Panc1 (cell line): ENCODE results near the gene CACNA2D4.

ENCODE experiments used
- CTCF ChIP-seq: fragments of 450-650 bp; IDR thresholded peaks from 2 replicates; pipeline ENCODE4 v1.5.1; 2017; ENCODE audit warnings: mild to moderate bottlenecking
- POLR2AphosphoS5 ChIP-seq: IDR thresholded peaks from 2 replicates; pipeline ENCODE4 v1.6.1; 2012; ENCODE audit warnings: mild to moderate bottlenecking, low read depth, low read length, moderate library complexity
- SIN3A ChIP-seq: IDR thresholded peaks from 2 replicates; pipeline ENCODE4 v1.6.1; 2012; ENCODE audit warnings: low read depth, mild to moderate bottlenecking, low read length, moderate library complexity, borderline replicate concordance; ENCODE audit not compliant: insufficient read depth
- TCF7L2 ChIP-seq: IDR thresholded peaks from 2 replicates; pipeline ENCODE4 v1.6.1; 2011; ENCODE audit warnings: mild to moderate bottlenecking, low read depth, low read length, inconsistent platforms
- TF ChIP-seq, protein P1 (sequence below), 2 experiments: IDR thresholded peaks; 2 replicates each; pipeline ENCODE4 v1.6.1; 2011 to 2012; ENCODE audit warnings: low read depth in 2 of 2, control low read depth in 1 of 2, low read length in 1 of 2, mild to moderate bottlenecking in 1 of 2, moderate library complexity in 1 of 2; ENCODE audit not compliant: insufficient read depth in 1 of 2

DNA sequence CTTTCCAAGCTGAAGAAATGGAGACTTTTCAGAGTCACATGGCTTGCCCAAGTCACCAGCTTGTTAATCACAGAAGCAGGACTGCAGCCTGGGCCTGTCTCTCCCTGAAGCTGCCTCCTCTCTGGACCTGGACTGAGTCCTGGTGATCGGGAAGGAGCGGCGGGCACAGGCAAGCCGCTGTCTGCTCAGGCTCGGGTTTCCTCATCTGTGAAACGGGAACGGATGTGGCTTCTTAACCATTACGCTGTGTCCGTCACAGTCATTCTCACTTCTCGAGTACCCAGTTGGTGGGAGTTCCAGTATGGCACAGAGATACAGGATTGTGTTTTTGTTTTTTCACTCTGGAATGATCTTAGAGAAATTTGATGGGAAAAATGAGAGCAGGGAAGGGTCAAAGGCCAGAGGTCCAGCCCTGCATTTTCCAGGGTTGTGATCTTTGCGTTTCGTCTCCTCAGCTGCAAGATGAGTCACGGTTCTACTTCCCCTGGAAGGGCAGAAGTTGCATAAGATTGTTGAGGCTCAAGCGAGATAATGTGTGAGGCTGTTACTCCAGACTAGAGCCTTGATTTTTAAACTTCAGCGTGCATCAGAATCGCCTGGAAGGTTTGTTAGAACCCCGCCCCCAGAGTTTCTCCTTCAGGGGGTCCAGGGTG, 105.7 kb downstream of the CACNA2D4 start:
- TF ChIP-seq CTCF, result no peak
- TF ChIP-seq POLR2AphosphoS5, result no peak
- TF ChIP-seq, protein P1, sequence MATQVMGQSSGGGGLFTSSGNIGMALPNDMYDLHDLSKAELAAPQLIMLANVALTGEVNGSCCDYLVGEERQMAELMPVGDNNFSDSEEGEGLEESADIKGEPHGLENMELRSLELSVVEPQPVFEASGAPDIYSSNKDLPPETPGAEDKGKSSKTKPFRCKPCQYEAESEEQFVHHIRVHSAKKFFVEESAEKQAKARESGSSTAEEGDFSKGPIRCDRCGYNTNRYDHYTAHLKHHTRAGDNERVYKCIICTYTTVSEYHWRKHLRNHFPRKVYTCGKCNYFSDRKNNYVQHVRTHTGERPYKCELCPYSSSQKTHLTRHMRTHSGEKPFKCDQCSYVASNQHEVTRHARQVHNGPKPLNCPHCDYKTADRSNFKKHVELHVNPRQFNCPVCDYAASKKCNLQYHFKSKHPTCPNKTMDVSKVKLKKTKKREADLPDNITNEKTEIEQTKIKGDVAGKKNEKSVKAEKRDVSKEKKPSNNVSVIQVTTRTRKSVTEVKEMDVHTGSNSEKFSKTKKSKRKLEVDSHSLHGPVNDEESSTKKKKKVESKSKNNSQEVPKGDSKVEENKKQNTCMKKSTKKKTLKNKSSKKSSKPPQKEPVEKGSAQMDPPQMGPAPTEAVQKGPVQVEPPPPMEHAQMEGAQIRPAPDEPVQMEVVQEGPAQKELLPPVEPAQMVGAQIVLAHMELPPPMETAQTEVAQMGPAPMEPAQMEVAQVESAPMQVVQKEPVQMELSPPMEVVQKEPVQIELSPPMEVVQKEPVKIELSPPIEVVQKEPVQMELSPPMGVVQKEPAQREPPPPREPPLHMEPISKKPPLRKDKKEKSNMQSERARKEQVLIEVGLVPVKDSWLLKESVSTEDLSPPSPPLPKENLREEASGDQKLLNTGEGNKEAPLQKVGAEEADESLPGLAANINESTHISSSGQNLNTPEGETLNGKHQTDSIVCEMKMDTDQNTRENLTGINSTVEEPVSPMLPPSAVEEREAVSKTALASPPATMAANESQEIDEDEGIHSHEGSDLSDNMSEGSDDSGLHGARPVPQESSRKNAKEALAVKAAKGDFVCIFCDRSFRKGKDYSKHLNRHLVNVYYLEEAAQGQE (IDR thresholded peaks at IDR 0.05; ENCODE audit: insufficient read depth in 1 of 2, low read depth in 2 of 2, low read length in 1 of 2), result no peak
- TF ChIP-seq TCF7L2, result no peak
- TF ChIP-seq SIN3A, result no peak
